HepG2 (cell line): ENCODE measurements around the gene CCM2. TPM values are rescaled to one million over a fixed set of nuclear protein-coding genes. Genes with fewer than 3 reads are reported as not detected.

Experiments
- ATAC-seq: fragments of 200-7000 bp; cut with Tn5 transposase; 3 replicates; pipeline ENCODE4 v1.9.1; 2020; ENCODE audit warnings: mild to moderate bottlenecking, moderate library complexity
- BruUV-seq: library from RNA; stranded (reverse); fragments of 400-500 nt; replicated peaks from 2 replicates; lab custom pipeline; 2021; lab: Mats Ljungman, UMichigan
- CTCF ChIA-PET: fragments of 300-600 bp; formaldehyde crosslinking; extraction: SDS; loops from one replicate; lab custom pipeline; 2021; ENCODE audit warnings: low total read pairs, inconsistent platforms, low intra/inter-chr PET ratio; lab: Yijun Ruan, JAX
- POLR2A ChIA-PET: fragments of 350-600 bp; sonication (Branson Sonifier 250); formaldehyde crosslinking; loops from one replicate; lab custom pipeline; 2020; ENCODE audit warnings: antibody characterized with exemption, inconsistent platforms; lab: Yijun Ruan, JAX
- DNase-seq: peaks from one replicate; pipeline ENCODE4 v3.0.0-alpha.2; 2015; ENCODE audit warnings: low spot score
- FAIRE-seq: peaks from 3 replicates; lab custom pipeline; 2011; peaks lifted over from hg19 to GRCh38; lab: Jason Lieb, UNC
- H2AFZ ChIP-seq: one replicate; pipeline ENCODE4 v1.6.1; 2011; ENCODE audit warnings: low read length, inconsistent platforms
- H3K27ac ChIP-seq: fragments of 300-600 bp; 3 replicates; pipeline ENCODE4 v1.8.0; 2011; ENCODE audit warnings: mixed run types, mild to moderate bottlenecking, mixed read lengths, low read length, inconsistent platforms; ENCODE audit not compliant: insufficient read depth; ENCODE audit errors: extremely low read length
- H3K27me3 ChIP-seq, 2 experiments: fragments of 200-600 bp in 1 of 2; 2 replicates in 1 of 2; 3 replicates in 1 of 2; pipeline versions ENCODE4 v1.6.0 to v1.8.0; 2011; ENCODE audit warnings: low read length in 2 of 2, mild to moderate bottlenecking in 2 of 2, moderate library complexity in 2 of 2, inconsistent platforms in 1 of 2; ENCODE audit not compliant: insufficient read depth in 2 of 2, control insufficient read depth in 1 of 2
- H3K36me3 ChIP-seq, 2 experiments: fragments of 200-600 bp in 1 of 2; replicated peaks in 1 of 2; 2 replicates in 1 of 2; 3 replicates in 1 of 2; pipeline versions ENCODE4 v1.5.1 to v1.8.0; 2011; ENCODE audit warnings: low read length in 2 of 2, inconsistent platforms in 1 of 2; ENCODE audit not compliant: insufficient read depth in 2 of 2, control insufficient read depth in 1 of 2
- H3K4me1 ChIP-seq: 2 replicates; pipeline ENCODE4 v1.5.1; 2012; ENCODE audit warnings: low read length, inconsistent platforms; ENCODE audit not compliant: insufficient read depth
- H3K4me2 ChIP-seq: 2 replicates; pipeline ENCODE4 v1.6.0; 2011; ENCODE audit warnings: low read depth, low read length, inconsistent platforms
- H3K4me3 ChIP-seq, 3 experiments: fragments of 200-600 bp in 1 of 3; sonication (generic), shearing (Covaris generic) in 1 of 3; replicated peaks in 1 of 3; 2 replicates each; pipeline ENCODE4 v1.5.1; 2011 to 2016; ENCODE audit warnings: low read length in 3 of 3, inconsistent platforms in 2 of 3, low read depth in 2 of 3, mild to moderate bottlenecking in 2 of 3, control low read depth in 1 of 3, mixed read lengths in 1 of 3; ENCODE audit not compliant: insufficient read depth in 1 of 3
- H3K79me2 ChIP-seq: one replicate; pipeline ENCODE4 v1.6.1; 2011; ENCODE audit warnings: low read length, inconsistent platforms; ENCODE audit not compliant: insufficient read depth
- H3K9ac ChIP-seq: 2 replicates; pipeline ENCODE4 v1.6.0; 2011; ENCODE audit warnings: mild to moderate bottlenecking, low read depth, low read length, inconsistent platforms; ENCODE audit not compliant: insufficient read depth
- H3K9me3 ChIP-seq: 2 replicates; pipeline ENCODE4 v1.5.1; 2012; ENCODE audit warnings: mild to moderate bottlenecking, low read length
- H4K20me1 ChIP-seq: 2 replicates; pipeline ENCODE4 v1.6.0; 2011; ENCODE audit warnings: inconsistent platforms, mild to moderate bottlenecking, low read length, moderate library complexity; ENCODE audit not compliant: insufficient read depth
- MATR3 ChIP-seq: sonication (generic); formaldehyde crosslinking; IDR thresholded peaks from 2 replicates; pipeline ENCODE4 v1.4.0; 2020; ENCODE audit warnings: missing genetic modification reagents
- ZBTB38 ChIP-seq: sonication (generic); formaldehyde crosslinking; IDR thresholded peaks from 2 replicates; pipeline ENCODE4 v1.5.1; 2020; ENCODE audit warnings: mild to moderate bottlenecking, missing genetic modification reagents
- WGBS: methylation state at CpG from one replicate; pipeline ENCODE4 v1.1.6; 2017; ENCODE audit warnings: low lambda C conversion rate; 5-methylcytosine and 5-hydroxymethylcytosine counted together
- in situ Hi-C: cut with HindIII; loops from 2 replicates; pipeline ENCODE4 v1.10.0; 2017; ENCODE audit warnings: low pct_unique_long_range_greater_than_20kb; ENCODE audit not compliant: extremely low pct_ligation_motif_present
- intact Hi-C: fragments of 100-400 bp; cut with micrococcal nuclease; formaldehyde crosslinking; loops from one replicate; pipeline ENCODE4 v1.10.0; 2022; ENCODE audit not compliant: unreplicated experiment
- polyA plus RNA-seq, 8 experiments: library from polyadenylated mRNA; depleted of rRNA in 3 of 8; stranded (reverse) in 7 of 8; unstranded in 1 of 8; fragments of >200 nt; fragmentation: Illumina TruSeq in 4 of 8; extraction: Trizol in 4 of 8; gene quantifications; 2 replicates each; pipeline versions ENCODE4 v1.2.1 to v1.2.3, GENCODE V29; 2011 to 2016; ENCODE audit warnings: low read depth in 4 of 8, missing spikeins in 1 of 8, mixed read lengths in 1 of 8; ENCODE audit not compliant: insufficient read depth in 1 of 8
- total RNA-seq, 5 experiments: library from RNA; depleted of rRNA; stranded (reverse); fragments of >200 nt; fragmentation: Illumina TruSeq; extraction: Trizol; gene quantifications; 2 replicates each; pipeline ENCODE4 v1.2.3, GENCODE V29; 2016; ENCODE audit warnings: low read depth in 1 of 5
- TF ChIP-seq, protein P1 (sequence below): IDR thresholded peaks from 2 replicates; pipeline ENCODE4 v1.6.1; 2016
- TF ChIP-seq, protein P2 (sequence below), 2 experiments: fragments of 450-650 bp in 1 of 2; sonication (generic) in 1 of 2; formaldehyde crosslinking in 1 of 2; IDR thresholded peaks; 2 replicates each; pipeline versions ENCODE4 v1.6.1 to v1.8.0; 2016 to 2022; ENCODE audit warnings: antibody characterized with exemption in 1 of 2, mild to moderate bottlenecking in 1 of 2, missing genetic modification reagents in 1 of 2

Gene CCM2
- total and polyA plus RNA-seq, 2 of the 13 experiments (the other 11 are each of a cell fraction or from before 2014, with no cell fraction given): 13.7 to 15.8 TPM

DNA sequence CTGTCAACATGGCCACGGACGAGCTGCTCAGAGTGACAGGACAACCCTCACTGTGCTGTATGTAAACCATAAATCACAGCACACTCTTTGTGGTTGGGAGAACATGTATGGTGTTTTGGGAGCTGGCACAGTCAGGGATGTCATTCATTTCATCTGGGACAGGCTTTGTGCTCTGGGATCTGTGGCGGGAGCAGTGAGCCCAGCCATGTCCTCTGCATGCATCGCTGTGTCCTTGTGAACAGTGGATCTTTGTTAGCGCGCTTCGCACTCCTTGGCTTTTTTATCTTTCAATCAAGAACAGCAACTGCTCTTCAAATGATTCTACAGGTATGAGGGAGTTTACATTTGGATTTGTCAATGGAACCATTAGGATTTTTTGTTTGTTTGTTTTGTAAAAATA lies 7.1 kb downstream of the CCM2 start:
- no peaks in the 10 kb centered on the region for H3K9me3 ChIP-seq
- no peak for DNase-seq
- no peak for FAIRE-seq
- no peak overlapping the region for H3K4me2 ChIP-seq
- no peaks in the 10 kb centered on the region for H4K20me1 ChIP-seq
- no peak overlapping the region for H3K27ac ChIP-seq
- 96% methylated on average over 7 of the region's 7 CpGs for WGBS
- ChIA-PET POLR2A (no interaction called here), CTCF (no interaction called here)
- no peak for ATAC-seq
- H2AFZ ChIP-seq: no peak overlapping the region
- intact Hi-C loops (no loop called here), in situ Hi-C loops (no loop called here)
- H3K9ac ChIP-seq: no peak overlapping the region
- no peak overlapping the region for H3K4me3 ChIP-seq
- no peak for TF ChIP-seq MATR3 (CRISPR knock-in tag)
- TF ChIP-seq ZBTB38: peak; percentile 51; the same call in 1 of the 2 replicates
- BruUV-seq: no TSS peak
- H3K27me3 ChIP-seq: no peaks in the 10 kb centered on the region
- H3K36me3 ChIP-seq: no peaks in the 10 kb centered on the region
- H3K79me2 ChIP-seq: peaks cover 11% of the 10 kb centered on the region
- H3K4me1 ChIP-seq: peaks cover 10% of the 10 kb centered on the region

DNA sequence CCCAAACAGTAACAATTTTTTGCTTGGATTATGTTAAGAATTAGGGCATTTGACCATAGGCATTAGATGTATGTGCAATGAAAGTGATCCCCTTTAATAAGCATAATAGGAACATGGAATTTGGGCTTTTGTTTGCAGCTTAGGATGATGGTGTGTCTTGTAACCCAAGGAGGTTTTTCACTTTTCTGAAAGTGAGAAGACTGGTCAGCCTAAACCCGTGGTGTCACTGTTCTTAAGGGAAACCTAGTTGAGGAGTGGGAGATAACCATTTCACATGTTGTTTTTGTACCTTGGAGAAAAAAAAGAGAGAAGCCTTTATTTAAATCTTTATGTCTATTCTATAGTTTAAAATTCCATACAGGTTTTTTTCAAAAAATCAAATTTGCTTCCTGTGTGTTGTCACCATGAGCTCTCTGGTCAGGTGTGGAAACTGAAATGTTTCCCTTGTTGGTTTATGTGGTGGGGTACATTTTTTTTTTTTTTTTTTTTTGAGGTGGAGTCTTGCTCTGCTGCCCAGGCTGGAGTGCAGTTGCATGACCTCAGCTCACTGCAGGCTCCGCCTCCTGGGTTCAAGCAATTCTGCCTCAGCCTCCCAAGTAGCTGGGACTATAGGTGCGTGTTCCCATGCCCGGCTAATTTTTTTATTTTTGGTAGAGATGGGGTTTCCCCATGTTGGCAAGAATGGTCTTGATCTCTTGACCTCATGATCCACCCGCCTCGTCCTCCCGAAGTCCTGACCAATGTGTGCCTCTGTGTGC lies 7.7 kb downstream of the CCM2 start:
- DNase-seq: no peak
- Histone ChIP-seq H3K27me3 (no peaks in the 10 kb centered on the region), H3K9me3 (no peaks in the 10 kb centered on the region), H4K20me1 (no peaks in the 10 kb centered on the region), H3K4me3 (no peak overlapping the region), H3K9ac (no peak overlapping the region), H3K4me2 (no peak overlapping the region), H2AFZ (no peak overlapping the region), H3K36me3 (0 out of 5 replicates have a peak, but pooled peaks cover 0 to 1% of the 10 kb centered on the region in 2 experiments), H3K4me1 (0 out of 2 replicates have a peak, but pooled peaks cover 7% of the 10 kb centered on the region), H3K27ac (no peak overlapping the region), H3K79me2 (peaks cover 4% of the 10 kb centered on the region)
- no peak for FAIRE-seq
- ChIA-PET CTCF (no interaction called here), POLR2A (no interaction called here)
- no peak for ATAC-seq
- intact Hi-C loops (no loop called here), in situ Hi-C loops (no loop called here)
- WGBS: 98% methylated on average over 7 of the region's 7 CpGs
- no TSS peak for BruUV-seq
- TF ChIP-seq, protein P1, sequence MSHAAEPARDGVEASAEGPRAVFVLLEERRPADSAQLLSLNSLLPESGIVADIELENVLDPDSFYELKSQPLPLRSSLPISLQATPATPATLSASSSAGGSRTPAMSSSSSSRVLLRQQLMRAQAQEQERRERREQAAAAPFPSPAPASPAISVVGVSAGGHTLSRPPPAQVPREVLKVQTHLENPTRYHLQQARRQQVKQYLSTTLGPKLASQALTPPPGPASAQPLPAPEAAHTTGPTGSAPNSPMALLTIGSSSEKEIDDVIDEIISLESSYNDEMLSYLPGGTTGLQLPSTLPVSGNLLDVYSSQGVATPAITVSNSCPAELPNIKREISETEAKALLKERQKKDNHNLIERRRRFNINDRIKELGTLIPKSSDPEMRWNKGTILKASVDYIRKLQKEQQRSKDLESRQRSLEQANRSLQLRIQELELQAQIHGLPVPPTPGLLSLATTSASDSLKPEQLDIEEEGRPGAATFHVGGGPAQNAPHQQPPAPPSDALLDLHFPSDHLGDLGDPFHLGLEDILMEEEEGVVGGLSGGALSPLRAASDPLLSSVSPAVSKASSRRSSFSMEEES: no peak
- TF ChIP-seq, protein P2, sequence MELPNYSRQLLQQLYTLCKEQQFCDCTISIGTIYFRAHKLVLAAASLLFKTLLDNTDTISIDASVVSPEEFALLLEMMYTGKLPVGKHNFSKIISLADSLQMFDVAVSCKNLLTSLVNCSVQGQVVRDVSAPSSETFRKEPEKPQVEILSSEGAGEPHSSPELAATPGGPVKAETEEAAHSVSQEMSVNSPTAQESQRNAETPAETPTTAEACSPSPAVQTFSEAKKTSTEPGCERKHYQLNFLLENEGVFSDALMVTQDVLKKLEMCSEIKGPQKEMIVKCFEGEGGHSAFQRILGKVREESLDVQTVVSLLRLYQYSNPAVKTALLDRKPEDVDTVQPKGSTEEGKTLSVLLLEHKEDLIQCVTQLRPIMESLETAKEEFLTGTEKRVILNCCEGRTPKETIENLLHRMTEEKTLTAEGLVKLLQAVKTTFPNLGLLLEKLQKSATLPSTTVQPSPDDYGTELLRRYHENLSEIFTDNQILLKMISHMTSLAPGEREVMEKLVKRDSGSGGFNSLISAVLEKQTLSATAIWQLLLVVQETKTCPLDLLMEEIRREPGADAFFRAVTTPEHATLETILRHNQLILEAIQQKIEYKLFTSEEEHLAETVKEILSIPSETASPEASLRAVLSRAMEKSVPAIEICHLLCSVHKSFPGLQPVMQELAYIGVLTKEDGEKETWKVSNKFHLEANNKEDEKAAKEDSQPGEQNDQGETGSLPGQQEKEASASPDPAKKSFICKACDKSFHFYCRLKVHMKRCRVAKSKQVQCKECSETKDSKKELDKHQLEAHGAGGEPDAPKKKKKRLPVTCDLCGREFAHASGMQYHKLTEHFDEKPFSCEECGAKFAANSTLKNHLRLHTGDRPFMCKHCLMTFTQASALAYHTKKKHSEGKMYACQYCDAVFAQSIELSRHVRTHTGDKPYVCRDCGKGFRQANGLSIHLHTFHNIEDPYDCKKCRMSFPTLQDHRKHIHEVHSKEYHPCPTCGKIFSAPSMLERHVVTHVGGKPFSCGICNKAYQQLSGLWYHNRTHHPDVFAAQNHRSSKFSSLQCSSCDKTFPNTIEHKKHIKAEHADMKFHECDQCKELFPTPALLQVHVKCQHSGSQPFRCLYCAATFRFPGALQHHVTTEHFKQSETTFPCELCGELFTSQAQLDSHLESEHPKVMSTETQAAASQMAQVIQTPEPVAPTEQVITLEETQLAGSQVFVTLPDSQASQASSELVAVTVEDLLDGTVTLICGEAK (IDR thresholded peaks at IDR 0.05): no peak
- TF ChIP-seq, protein P2 (CRISPR knock-in tag; IDR thresholded peaks at IDR 0.05): no peak
